GM12892 (cell line): ENCODE data around the gene MYO3B.

Experiments used
- POLR2A ChIP-seq: IDR thresholded peaks from 2 replicates; pipeline ENCODE4 v1.6.1; 2011; ENCODE audit warnings: low read depth, low read length, control low read depth
- POLR2AphosphoS5 ChIP-seq: IDR thresholded peaks from 2 replicates; pipeline ENCODE4 v1.6.1; 2011; ENCODE audit warnings: low read depth, low read length, control low read depth
- TAF1 ChIP-seq: IDR thresholded peaks from 2 replicates; pipeline ENCODE4 v1.6.1; 2011; ENCODE audit warnings: low read depth, mild to moderate bottlenecking, control low read depth, low read length, borderline replicate concordance

GRCh38 chr2:170500104-170500503 is 322.2 kb downstream of the MYO3B start:
- TF ChIP-seq TAF1 (no peak), POLR2AphosphoS5 (no peak), POLR2A (no peak)
